Mesenteric fat pad (tissue), 1 donor: Measurements from ENCODE around the gene KLKB1. TPM values are rescaled to one million over a fixed set of nuclear protein-coding genes. Genes with fewer than 3 reads are reported as not detected.
"Not testable (repeated sequence)": the region's sequence is repeated elsewhere in the genome, so short reads cannot be mapped to it uniquely, and the experiment has no call there.

ENCODE experiments used
- DNase-seq: peaks from one replicate; pipeline ENCODE4 v3.0.0-alpha.2; 2020; ENCODE audit warnings: low spot score
- total RNA-seq: library from RNA; stranded (reverse); fragmentation: NEBNext Ultra II Directional; extraction: Animal tissue kit (Norgen Biotek cat#: 25700); gene quantifications from one replicate; pipeline ENCODE4 v1.2.1, GENCODE V29; 2021
- donor health status: DM: yes; HTN: yes; CAD: no.

KLKB1 gene
- total RNA-seq, 1 donor from 2014 or later = not detected

- DNase-seq = no peak
Observed at GRCh38 chr4:186264660-186265059, 37.4 kb downstream of the KLKB1 start.

GRCh38 chr4:186265250-186265649 is 37.9 kb downstream of the KLKB1 start:
- DNase-seq = not testable (repeated sequence)

GRCh38 chr4:186265683-186266652 is 38.7 kb downstream of the KLKB1 start, which contains the start of gene F11:
F11 (plus strand) TSS chr4:186266189; CDS start chr4:186267137, 948 bp downstream.
- DNase-seq = no peak

- no peak for DNase-seq
Observed at GRCh38 chr4:186266729-186267456, 39.6 kb downstream of the KLKB1 start.

GRCh38 chr4:186271081-186271678 is 43.9 kb downstream of the KLKB1 start:
- no peak for DNase-seq

- no peak for DNase-seq
Observed at GRCh38 chr4:186272699-186273391, 45.5 kb downstream of the KLKB1 start.

GRCh38 chr4:186273392-186273789 is 46.1 kb downstream of the KLKB1 start:
- DNase-seq = not testable (repeated sequence)

GRCh38 chr4:186283311-186283710 is 56.0 kb downstream of the KLKB1 start:
- no peak for DNase-seq

- DNase-seq = no peak
Observed at GRCh38 chr4:186285147-186285546, 57.8 kb downstream of the KLKB1 start.

GRCh38 chr4:186286581-186286980 is 59.3 kb downstream of the KLKB1 start:
- DNase-seq = no peak

GRCh38 chr4:186291256-186291890 is 64.1 kb downstream of the KLKB1 start:
- DNase-seq = no peak

GRCh38 chr4:186294160-186294559 is 66.9 kb downstream of the KLKB1 start:
- DNase-seq = no peak

GRCh38 chr4:186296481-186296880 is 69.2 kb downstream of the KLKB1 start:
- DNase-seq = no peak

GRCh38 chr4:186297013-186297645 is 69.8 kb downstream of the KLKB1 start:
- no peak for DNase-seq

GRCh38 chr4:186298031-186298647 is 70.8 kb downstream of the KLKB1 start:
- no peak for DNase-seq

GRCh38 chr4:186299291-186299690 is 72.0 kb downstream of the KLKB1 start:
- no peak for DNase-seq

- no peak for DNase-seq
Observed at GRCh38 chr4:186300659-186301390, 73.5 kb downstream of the KLKB1 start.

- DNase-seq = no peak
Observed at GRCh38 chr4:186304216-186304615, 76.9 kb downstream of the KLKB1 start.
